Neural progenitor cell (in vitro differentiated cells): ENCODE results near the gene MAP4K2. TPM values are rescaled to one million over a fixed set of nuclear protein-coding genes. Genes with fewer than 3 reads are reported as not detected.
A peak's percentile ranks its signal among the peaks of the same experiment; 100 is the strongest.

ENCODE experiments used
- DNase-seq: peaks from one replicate; pipeline ENCODE4 v3.0.0-alpha.2; 2016; ENCODE audit warnings: low spot score
- H2AFZ ChIP-seq: fragments of 200-600 bp; sonication (generic); replicated peaks from 2 replicates; pipeline ENCODE4 v1.6.1; 2016; ENCODE audit warnings: antibody characterized with exemption
- H3F3A ChIP-seq: fragments of 200-600 bp; sonication (generic); 2 replicates; pipeline ENCODE4 v1.6.1; 2016; ENCODE audit warnings: antibody characterized with exemption, low read depth
- H3K27ac ChIP-seq: fragments of 200-600 bp; sonication (generic); 2 replicates; pipeline ENCODE4 v1.5.1; 2016; ENCODE audit warnings: mild to moderate bottlenecking
- H3K27me3 ChIP-seq: fragments of 200-600 bp; sonication (generic); 2 replicates; pipeline ENCODE4 v1.6.1; 2016; ENCODE audit warnings: mild to moderate bottlenecking, moderate library complexity
- H3K36me3 ChIP-seq: fragments of 200-600 bp; sonication (generic); 2 replicates; pipeline ENCODE4 v1.5.1; 2016
- H3K4me1 ChIP-seq: fragments of 200-600 bp; sonication (generic); 2 replicates; pipeline ENCODE4 v1.6.1; 2016; ENCODE audit warnings: mixed run types
- H3K4me2 ChIP-seq: fragments of 200-600 bp; sonication (generic); 2 replicates; pipeline ENCODE4 v1.6.1; 2016
- H3K4me3 ChIP-seq: fragments of 200-600 bp; sonication (generic); 2 replicates; pipeline ENCODE4 v1.5.1; 2016
- H3K79me2 ChIP-seq: fragments of 200-600 bp; sonication (generic); 2 replicates; pipeline ENCODE4 v1.6.1; 2016; ENCODE audit warnings: low read depth
- H3K9ac ChIP-seq: fragments of 200-600 bp; sonication (generic); 2 replicates; pipeline ENCODE4 v1.6.1; 2016
- H3K9me3 ChIP-seq: fragments of 200-600 bp; sonication (generic); 2 replicates; pipeline ENCODE4 v1.5.1; 2016; ENCODE audit warnings: low read depth
- H4K20me1 ChIP-seq: fragments of 200-600 bp; sonication (generic); 2 replicates; pipeline ENCODE4 v1.6.1; 2016; ENCODE audit warnings: low read depth
- H3K27ac Mint-ChIP-seq: 3 replicates; pipeline ENCODE4 v1.8.0; 2021; ENCODE audit warnings: mixed read lengths
- H3K27me3 Mint-ChIP-seq: 2 replicates; pipeline ENCODE4 v1.8.0; 2022; ENCODE audit warnings: low read depth, mild to moderate bottlenecking, inconsistent platforms, moderate library complexity, mixed read lengths; ENCODE audit not compliant: insufficient read depth
- H3K36me3 Mint-ChIP-seq: 3 replicates; pipeline ENCODE4 v1.8.0; 2021; ENCODE audit warnings: mixed read lengths
- H3K4me1 Mint-ChIP-seq: 3 replicates; pipeline ENCODE4 v1.8.0; 2021; ENCODE audit warnings: mixed read lengths
- H3K4me3 Mint-ChIP-seq: 3 replicates; pipeline ENCODE4 v1.8.0; 2021; ENCODE audit warnings: mild to moderate bottlenecking, moderate library complexity, mixed read lengths
- H3K9me3 Mint-ChIP-seq: 3 replicates; pipeline ENCODE4 v1.8.0; 2020; ENCODE audit warnings: mixed read lengths
- CTCF ChIP-seq: fragments of 200-600 bp; sonication (generic); IDR thresholded peaks from 2 replicates; pipeline ENCODE4 v1.5.1; 2017; ENCODE audit warnings: antibody characterized with exemption, mild to moderate bottlenecking
- EZH2 ChIP-seq: fragments of 200-600 bp; sonication (generic); IDR thresholded peaks from 2 replicates; pipeline ENCODE4 v1.6.1; 2017; ENCODE audit warnings: antibody characterized with exemption, mild to moderate bottlenecking, moderate library complexity
- EZH2phosphoT487 ChIP-seq: fragments of 200-600 bp; sonication (generic); IDR thresholded peaks from 2 replicates; pipeline ENCODE4 v1.6.1; 2017; ENCODE audit warnings: antibody characterized with exemption
- total RNA-seq: library from RNA; depleted of rRNA; stranded (reverse); fragments of >200 nt; gene quantifications from 2 replicates; pipeline ENCODE4 v1.2.3, GENCODE V29; 2015; ENCODE audit warnings: low replicate concordance

MAP4K2 gene
- total RNA-seq, 1 donor from 2014 or later: 15.8 TPM

DNA sequence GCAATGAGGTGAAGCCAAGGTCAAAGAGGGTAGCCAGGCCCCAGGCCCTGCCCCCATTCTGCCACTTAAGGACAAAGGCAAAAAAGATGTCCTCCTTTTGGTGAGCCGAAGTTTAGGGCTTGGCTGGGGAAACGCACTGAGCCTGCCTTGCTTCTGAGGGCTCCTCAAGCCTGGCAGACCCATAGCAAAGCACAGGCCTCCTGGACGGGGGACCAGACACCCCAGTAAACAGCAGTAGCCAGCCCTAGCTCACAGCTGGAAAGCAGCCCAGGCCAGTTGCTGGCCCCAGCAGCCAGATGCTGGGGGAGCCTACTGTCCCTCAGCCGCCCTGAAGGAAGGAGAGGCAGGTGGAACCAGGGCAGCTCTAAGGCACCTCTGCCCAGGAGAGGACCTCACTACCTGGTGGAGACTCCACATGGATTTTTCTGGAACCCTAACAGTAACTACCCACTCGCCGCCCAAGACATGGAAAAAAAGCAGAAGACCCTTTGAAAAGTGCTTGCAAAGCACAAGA lies 39.4 kb downstream of the MAP4K2 start:
- TF ChIP-seq CTCF: no peak
- Histone ChIP-seq H3K9me3 (no peaks in the 10 kb centered on the region), H3K27ac (peak overlapping the region; percentile 72), H3F3A (peaks cover 91% of the 10 kb centered on the region), H3K27me3 (no peaks in the 10 kb centered on the region), H3K9ac (no peak overlapping the region), H3K4me3 (no peak overlapping the region), H3K4me2 (peak overlapping the region; percentile 27), H4K20me1 (peaks cover 86% of the 10 kb centered on the region), H3K79me2 (peaks cover 31% of the 10 kb centered on the region), H3K36me3 (peaks cover 8% of the 10 kb centered on the region), H3K4me1 (peaks cover 61% of the 10 kb centered on the region), H2AFZ (no peak overlapping the region)
- Mint-ChIP-seq H3K27ac (peak overlapping the region; percentile 72), H3K27me3 (peaks cover 26% of the 10 kb centered on the region), H3K36me3 (peaks cover 30% of the 10 kb centered on the region), H3K4me1 (peaks cover 84% of the 10 kb centered on the region), H3K9me3 (no peaks in the 10 kb centered on the region), H3K4me3 (peak overlapping the region; percentile 68)
- no peak for DNase-seq

GRCh38 chr11:64762674-64763525 lies 40.1 kb downstream of the MAP4K2 start:
- peaks cover 22% of the 10 kb centered on the region for H3K27me3 Mint-ChIP-seq
- H3K4me1 Mint-ChIP-seq: peaks cover 81% of the 10 kb centered on the region
- Histone ChIP-seq H3K4me3 (no peak overlapping the region), H3F3A (peaks cover 84% of the 10 kb centered on the region), H3K9me3 (no peaks in the 10 kb centered on the region), H3K9ac (no peak overlapping the region), H4K20me1 (peaks cover 80% of the 10 kb centered on the region), H3K4me2 (peak overlapping the region; percentile 27), H3K36me3 (peaks cover 4% of the 10 kb centered on the region), H3K27me3 (no peaks in the 10 kb centered on the region), H3K27ac (peak overlapping the region; percentile 72), H2AFZ (no peak overlapping the region), H3K4me1 (peaks cover 61% of the 10 kb centered on the region), H3K79me2 (peaks cover 24% of the 10 kb centered on the region)
- no peaks in the 10 kb centered on the region for H3K9me3 Mint-ChIP-seq
- H3K4me3 Mint-ChIP-seq: peak overlapping the region; percentile 68
- TF ChIP-seq EZH2phosphoT487 (no peak), EZH2 (no peak), CTCF (no peak)
- peaks cover 24% of the 10 kb centered on the region for H3K36me3 Mint-ChIP-seq
- DNase-seq: peak; percentile 47
- peak overlapping the region; percentile 72 for H3K27ac Mint-ChIP-seq

DNA sequence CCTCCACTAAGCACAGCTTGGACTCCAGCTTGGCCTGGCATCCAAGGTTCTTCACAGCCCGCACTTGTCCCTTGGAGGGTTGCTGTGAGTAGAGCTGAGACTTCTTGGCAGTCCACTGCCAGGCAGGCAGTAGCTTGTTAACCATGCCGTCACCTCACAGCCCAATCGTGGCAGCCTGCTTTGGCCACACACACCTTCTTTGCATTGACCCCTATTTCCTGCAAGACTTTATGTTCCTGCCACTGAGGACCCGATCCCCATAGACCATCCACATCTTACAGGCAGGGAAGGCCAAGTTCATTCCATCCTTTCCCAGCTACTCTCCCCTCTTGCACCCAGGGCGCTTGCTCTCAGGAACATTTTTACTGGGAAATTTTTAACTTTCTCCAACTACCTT lies 40.7 kb downstream of the MAP4K2 start:
- H3K4me1 Mint-ChIP-seq: peaks cover 76% of the 10 kb centered on the region

More for the DNA sequence above, 40.7 kb downstream of the MAP4K2 start:
- H3K9ac ChIP-seq: no peak overlapping the region
- H3K36me3 ChIP-seq: peaks cover 3% of the 10 kb centered on the region
- no peaks in the 10 kb centered on the region for H3K9me3 ChIP-seq
- Mint-ChIP-seq H3K27me3 (peaks cover 25% of the 10 kb centered on the region), H3K4me3 (peak overlapping the region; percentile 68), H3K36me3 (peaks cover 20% of the 10 kb centered on the region), H3K27ac (peak overlapping the region; percentile 87), H3K9me3 (no peaks in the 10 kb centered on the region)
- H3K4me2 ChIP-seq: no peak overlapping the region
- peaks cover 73% of the 10 kb centered on the region for H4K20me1 ChIP-seq
- no peak overlapping the region for H3K4me3 ChIP-seq
- H3K27me3 ChIP-seq: no peaks in the 10 kb centered on the region
- no peak overlapping the region for H2AFZ ChIP-seq
- peaks cover 18% of the 10 kb centered on the region for H3K79me2 ChIP-seq
- DNase-seq: no peak
- peaks cover 61% of the 10 kb centered on the region for H3K4me1 ChIP-seq
- no peak overlapping the region for H3K27ac ChIP-seq
- TF ChIP-seq EZH2 (no peak), EZH2phosphoT487 (no peak), CTCF (no peak)
- H3F3A ChIP-seq: peaks cover 78% of the 10 kb centered on the region
